WTC11 (cell line): ENCODE results near the gene HSPA4.

ENCODE experiments used
- GABPB1 ChIP-seq: sonication (generic); formaldehyde crosslinking; IDR thresholded peaks from 2 replicates; pipeline ENCODE4 v1.8.1; 2023; ENCODE audit warnings: mild to moderate bottlenecking, missing genetic modification reagents
- TF ChIP-seq, protein P1 (sequence below): sonication (generic); formaldehyde crosslinking; IDR thresholded peaks from 2 replicates; pipeline ENCODE4 v1.8.0; 2023; ENCODE audit warnings: mild to moderate bottlenecking, missing genetic modification reagents
- TF ChIP-seq, protein P2 (sequence below): sonication (generic); formaldehyde crosslinking; IDR thresholded peaks from 2 replicates; pipeline ENCODE4 v1.8.1; 2023; ENCODE audit warnings: mild to moderate bottlenecking, missing genetic modification reagents
- TF ChIP-seq, protein P3 (sequence below): sonication (generic); formaldehyde crosslinking; IDR thresholded peaks from 2 replicates; pipeline ENCODE4 v1.8.1; 2022; ENCODE audit warnings: low read depth, mild to moderate bottlenecking, moderate library complexity, missing genetic modification reagents, borderline replicate concordance

DNA sequence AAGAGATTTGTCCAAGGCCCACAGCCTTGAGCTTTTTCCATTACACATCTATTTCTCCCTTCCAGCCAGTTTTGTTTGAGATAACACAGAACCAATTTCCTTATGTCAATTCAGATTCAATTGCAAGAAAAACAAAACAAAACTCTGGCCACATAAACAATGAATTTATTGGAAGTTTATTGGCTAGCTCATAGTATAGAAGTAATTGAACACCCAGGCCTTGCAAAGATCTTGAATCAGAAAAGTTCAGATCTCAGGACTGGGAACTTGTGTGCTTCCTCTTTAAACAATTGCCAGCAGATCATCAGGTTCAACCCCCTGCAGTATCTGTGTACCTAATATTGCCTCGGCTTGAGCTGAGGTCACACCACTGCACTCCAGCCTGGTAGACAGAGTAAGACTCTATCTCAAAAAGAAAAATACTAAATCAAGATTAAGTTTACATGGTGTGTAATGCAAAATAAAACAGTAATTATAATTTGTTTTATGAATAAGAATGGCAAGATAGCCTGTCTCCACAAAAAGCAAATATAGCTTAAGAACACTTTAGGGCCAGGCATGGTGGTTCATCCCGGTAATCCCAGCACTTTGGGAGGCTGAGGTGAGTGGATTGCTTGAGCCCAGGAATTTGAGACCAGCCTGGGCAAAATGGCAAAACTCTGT is 21.3 kb upstream of the HSPA4 start:
- TF ChIP-seq, protein P1, sequence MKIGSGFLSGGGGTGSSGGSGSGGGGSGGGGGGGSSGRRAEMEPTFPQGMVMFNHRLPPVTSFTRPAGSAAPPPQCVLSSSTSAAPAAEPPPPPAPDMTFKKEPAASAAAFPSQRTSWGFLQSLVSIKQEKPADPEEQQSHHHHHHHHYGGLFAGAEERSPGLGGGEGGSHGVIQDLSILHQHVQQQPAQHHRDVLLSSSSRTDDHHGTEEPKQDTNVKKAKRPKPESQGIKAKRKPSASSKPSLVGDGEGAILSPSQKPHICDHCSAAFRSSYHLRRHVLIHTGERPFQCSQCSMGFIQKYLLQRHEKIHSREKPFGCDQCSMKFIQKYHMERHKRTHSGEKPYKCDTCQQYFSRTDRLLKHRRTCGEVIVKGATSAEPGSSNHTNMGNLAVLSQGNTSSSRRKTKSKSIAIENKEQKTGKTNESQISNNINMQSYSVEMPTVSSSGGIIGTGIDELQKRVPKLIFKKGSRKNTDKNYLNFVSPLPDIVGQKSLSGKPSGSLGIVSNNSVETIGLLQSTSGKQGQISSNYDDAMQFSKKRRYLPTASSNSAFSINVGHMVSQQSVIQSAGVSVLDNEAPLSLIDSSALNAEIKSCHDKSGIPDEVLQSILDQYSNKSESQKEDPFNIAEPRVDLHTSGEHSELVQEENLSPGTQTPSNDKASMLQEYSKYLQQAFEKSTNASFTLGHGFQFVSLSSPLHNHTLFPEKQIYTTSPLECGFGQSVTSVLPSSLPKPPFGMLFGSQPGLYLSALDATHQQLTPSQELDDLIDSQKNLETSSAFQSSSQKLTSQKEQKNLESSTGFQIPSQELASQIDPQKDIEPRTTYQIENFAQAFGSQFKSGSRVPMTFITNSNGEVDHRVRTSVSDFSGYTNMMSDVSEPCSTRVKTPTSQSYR (CRISPR knock-in tag) = no peak
- no peak for TF ChIP-seq GABPB1 (CRISPR knock-in tag)
- TF ChIP-seq, protein P2, sequence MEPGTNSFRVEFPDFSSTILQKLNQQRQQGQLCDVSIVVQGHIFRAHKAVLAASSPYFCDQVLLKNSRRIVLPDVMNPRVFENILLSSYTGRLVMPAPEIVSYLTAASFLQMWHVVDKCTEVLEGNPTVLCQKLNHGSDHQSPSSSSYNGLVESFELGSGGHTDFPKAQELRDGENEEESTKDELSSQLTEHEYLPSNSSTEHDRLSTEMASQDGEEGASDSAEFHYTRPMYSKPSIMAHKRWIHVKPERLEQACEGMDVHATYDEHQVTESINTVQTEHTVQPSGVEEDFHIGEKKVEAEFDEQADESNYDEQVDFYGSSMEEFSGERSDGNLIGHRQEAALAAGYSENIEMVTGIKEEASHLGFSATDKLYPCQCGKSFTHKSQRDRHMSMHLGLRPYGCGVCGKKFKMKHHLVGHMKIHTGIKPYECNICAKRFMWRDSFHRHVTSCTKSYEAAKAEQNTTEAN (CRISPR knock-in tag) = no peak
- TF ChIP-seq, protein P3, sequence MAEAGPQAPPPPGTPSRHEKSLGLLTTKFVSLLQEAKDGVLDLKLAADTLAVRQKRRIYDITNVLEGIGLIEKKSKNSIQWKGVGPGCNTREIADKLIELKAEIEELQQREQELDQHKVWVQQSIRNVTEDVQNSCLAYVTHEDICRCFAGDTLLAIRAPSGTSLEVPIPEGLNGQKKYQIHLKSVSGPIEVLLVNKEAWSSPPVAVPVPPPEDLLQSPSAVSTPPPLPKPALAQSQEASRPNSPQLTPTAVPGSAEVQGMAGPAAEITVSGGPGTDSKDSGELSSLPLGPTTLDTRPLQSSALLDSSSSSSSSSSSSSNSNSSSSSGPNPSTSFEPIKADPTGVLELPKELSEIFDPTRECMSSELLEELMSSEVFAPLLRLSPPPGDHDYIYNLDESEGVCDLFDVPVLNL (CRISPR knock-in tag) = no peak
